Esophagus squamous epithelium (tissue), 5 donors: Measurements from ENCODE around the gene PNPLA2. TPM values are rescaled to one million over a fixed set of nuclear protein-coding genes. Genes with fewer than 3 reads are reported as not detected.

ENCODE experiments used
- DNase-seq: peaks from one replicate; lab custom pipeline; 2025; lab: John Stamatoyannopoulos, UW
- H3K27ac ChIP-seq, 4 donors: fragments of 200-600 bp; sonication (generic); one replicate each; pipeline ENCODE4 v1.5.1; 2016 to 2019; ENCODE audit warnings: mild to moderate bottlenecking in 1 of 4
- H3K27me3 ChIP-seq, 4 donors: fragments of 200-600 bp; sonication (generic); 1 replicate in 3 of 4; 2 replicates in 1 of 4; pipeline versions ENCODE4 v1.5.1 to v1.6.0; 2017 to 2021; ENCODE audit warnings: antibody characterized with exemption in 1 of 4
- H3K36me3 ChIP-seq, 3 donors: fragments of 200-600 bp; sonication (generic); one replicate each; pipeline ENCODE4 v1.5.1; 2016 to 2019
- H3K4me1 ChIP-seq, 3 donors: fragments of 200-600 bp; sonication (generic); one replicate each; pipeline ENCODE4 v1.5.1; 2017 to 2019
- H3K4me3 ChIP-seq, 4 donors: fragments of 200-600 bp; sonication (generic); 1 replicate in 3 of 4; 2 replicates in 1 of 4; pipeline ENCODE4 v1.5.1; 2016 to 2019; ENCODE audit warnings: mild to moderate bottlenecking in 2 of 4, moderate library complexity in 1 of 4
- H3K9me3 ChIP-seq, 3 donors: fragments of 200-600 bp; sonication (generic); one replicate each; pipeline ENCODE4 v1.5.1; 2016 to 2019
- CTCF ChIP-seq, 6 experiments: fragments of 450-650 bp in 4 of 6; fragments of 200-600 bp in 2 of 6; sonication (generic) in 2 of 6; IDR thresholded peaks; one replicate each; pipeline ENCODE4 v1.5.1; 2016 to 2019; ENCODE audit warnings: antibody characterized with exemption in 6 of 6, mild to moderate bottlenecking in 4 of 6, moderate library complexity in 4 of 6
- POLR2A ChIP-seq, 4 donors: fragments of 450-650 bp; IDR thresholded peaks; one replicate each; pipeline ENCODE4 v1.6.1; 2017; ENCODE audit warnings: antibody characterized with exemption in 4 of 4, mild to moderate bottlenecking in 4 of 4, moderate library complexity in 3 of 4
- WGBS, 2 donors: methylation state at CpG; one replicate each; pipeline ENCODE4 v1.1.5; 2018; 5-methylcytosine and 5-hydroxymethylcytosine counted together
- intact Hi-C: fragments of 100-400 bp; cut with DNase I; formaldehyde crosslinking; loops from one replicate; pipeline ENCODE4 v1.15.0; 2022
- total RNA-seq, 4 donors: library from RNA; depleted of rRNA; stranded (reverse); fragments of >200 nt; gene quantifications; one replicate each; pipeline ENCODE4 v1.1.0, GENCODE V29; 2016
- donor health status: DM: yes; HTN: yes; CAD: no.

The PNPLA2 gene
- total RNA-seq, 4 donors from 2014 or later = 14.2 to 42.7 (median 26.0) TPM

- Histone ChIP-seq H3K9me3 (no peaks in the 10 kb centered on the region), H3K36me3 (no peaks in the 10 kb centered on the region), H3K4me3 (peak overlapping the region in 1 of 4 donors; percentile 89), H3K27me3 (peaks cover 0 to 41% (median 3%) of the 10 kb centered on the region in 4 donors), H3K27ac (peak overlapping the region; percentile 22 to 98 (median 92)), H3K4me1 (peaks cover 51 to 91% (median 66%) of the 10 kb centered on the region in 3 donors)
- TF ChIP-seq POLR2A (IDR thresholded peaks at IDR 0.05) (no peak), CTCF (IDR thresholded peaks at IDR 0.05) (no peak)
- intact Hi-C loops = loop anchor here (5.0 kb wide), 1 partner anchor 206 kb away; no protein-coding TSS in a partner anchor
- 20% methylated on average over 3 of the region's 8 CpGs; no CpG with 5 or more reads in 1 of the 2 donors for WGBS, 2 donors
- no peak for DNase-seq
Measured at GRCh38 chr11:845872-846495, 27.3 kb downstream of the PNPLA2 start.

- TF ChIP-seq CTCF (IDR thresholded peaks at IDR 0.05) (no peak), POLR2A (IDR thresholded peaks at IDR 0.05) (no peak)
- no peaks in the 10 kb centered on the region for H3K9me3 ChIP-seq
- 12 to 33% methylated on average over 4 to 6 of the region's 11 CpGs for WGBS, 2 donors
- DNase-seq = no peak
- H3K36me3 ChIP-seq = no peaks in the 10 kb centered on the region
- H3K4me3 ChIP-seq = no peak overlapping the region
- intact Hi-C loops = loop anchor here (5.0 kb wide), 1 partner anchor 206 kb away; no protein-coding TSS in a partner anchor
- peaks cover 45 to 91% (median 60%) of the 10 kb centered on the region in 3 donors for H3K4me1 ChIP-seq
- H3K27me3 ChIP-seq = peaks cover 0 to 41% (median 3%) of the 10 kb centered on the region in 4 donors
- H3K27ac ChIP-seq = peak overlapping the region; percentile 22 to 98 (median 92)
Measured at GRCh38 chr11:846496-847098, 27.9 kb downstream of the PNPLA2 start.

GRCh38 chr11:847876-848275, 29.2 kb downstream of the PNPLA2 start:
- DNase-seq = no peak
- TF ChIP-seq CTCF (IDR thresholded peaks at IDR 0.05) (no peak), POLR2A (IDR thresholded peaks at IDR 0.05) (no peak)
- Histone ChIP-seq H3K36me3 (no peaks in the 10 kb centered on the region), H3K27me3 (peaks cover 0 to 41% (median 3%) of the 10 kb centered on the region in 4 donors), H3K4me1 (peaks cover 43 to 87% (median 58%) of the 10 kb centered on the region in 3 donors), H3K9me3 (no peaks in the 10 kb centered on the region), H3K27ac (no peak overlapping the region), H3K4me3 (no peak overlapping the region)
- intact Hi-C loops = loop anchor here (5.0 kb wide), 1 partner anchor 204 kb away; no protein-coding TSS in a partner anchor
- WGBS, 2 donors = 93% methylated on average over 3 of the region's 18 CpGs

- peaks cover 0 to 41% (median 3%) of the 10 kb centered on the region in 4 donors for H3K27me3 ChIP-seq
- DNase-seq = no peak
- H3K4me3 ChIP-seq = peak overlapping the region in 2 of 4 donors; percentile 46 to 62
- H3K27ac ChIP-seq = no peak overlapping the region
- WGBS, 2 donors = 0% methylated on average over 4 of the region's 14 CpGs; no CpG with 5 or more reads in 1 of the 2 donors
- H3K9me3 ChIP-seq = no peaks in the 10 kb centered on the region
- H3K4me1 ChIP-seq = peaks cover 38 to 81% (median 54%) of the 10 kb centered on the region in 3 donors
- no peak for TF ChIP-seq POLR2A (IDR thresholded peaks at IDR 0.05)
- TF ChIP-seq CTCF (IDR thresholded peaks at IDR 0.05) = peak; percentile 61 to 91 (median 84)
- no peaks in the 10 kb centered on the region for H3K36me3 ChIP-seq
- intact Hi-C loops = loop anchor here (5.0 kb wide), 1 partner anchor 204 kb away; no protein-coding TSS in a partner anchor
Measured at GRCh38 chr11:848380-848931, 29.7 kb downstream of the PNPLA2 start.
